A549 (cell line): ENCODE measurements around the gene RHOD. TPM values are rescaled to one million over a fixed set of nuclear protein-coding genes. Genes with fewer than 3 reads are reported as not detected.
A peak's percentile ranks its signal among the peaks of the same experiment; 100 is the strongest.

Experiments
- ATAC-seq, 2 experiments: fragments of 200-7000 bp in 1 of 2; fragments of >200 bp in 1 of 2; cut with Nextera tagmentation in 1 of 2; cut with Tn5 transposase in 1 of 2; 3 replicates each; pipeline versions ENCODE4 v1.8.0 to v1.9.1; 2018 to 2020; ENCODE audit warnings: mild to moderate bottlenecking in 1 of 2, moderate library complexity in 1 of 2
- CTCF ChIA-PET: fragments of 300-600 bp; sonication (Branson Sonifier 250); formaldehyde crosslinking; extraction: SDS; loops from one replicate; lab custom pipeline; 2021; ENCODE audit warnings: antibody characterized with exemption, inconsistent platforms; lab: Yijun Ruan, JAX
- POLR2A ChIA-PET: fragments of 350-600 bp; formaldehyde crosslinking; extraction: SDS; loops from one replicate; lab custom pipeline; 2021; ENCODE audit warnings: antibody characterized with exemption, inconsistent platforms; lab: Yijun Ruan, JAX
- DNase-seq, 2 experiments: peaks; one replicate each; pipeline versions ENCODE4 v3.0.0 to v3.0.0-alpha.2; 2011 to 2016; ENCODE audit warnings: low read depth in 1 of 2, low spot score in 1 of 2
- FAIRE-seq: peaks from 2 replicates; lab custom pipeline; 2011; peaks lifted over from hg19 to GRCh38; lab: Jason Lieb, UNC
- H3K27ac ChIP-seq, 2 experiments: fragments of >200 bp; sonication (Bioruptor Twin); formaldehyde crosslinking; 3 replicates each; pipeline ENCODE4 v1.5.1; 2016 to 2017
- H3K4me1 ChIP-seq: fragments of >200 bp; sonication (Bioruptor Twin); formaldehyde crosslinking; 3 replicates; pipeline ENCODE4 v1.6.1; 2016
- H3K4me2 ChIP-seq: fragments of >200 bp; sonication (Bioruptor Twin); formaldehyde crosslinking; 3 replicates; pipeline ENCODE4 v1.6.1; 2016
- H3K4me3 ChIP-seq: fragments of >200 bp; sonication (Bioruptor Twin); formaldehyde crosslinking; 3 replicates; pipeline ENCODE4 v1.5.1; 2016
- H3K9me3 ChIP-seq: fragments of >200 bp; sonication (Bioruptor Twin); formaldehyde crosslinking; 3 replicates; pipeline ENCODE4 v1.6.1; 2016
- BHLHE40 ChIP-seq: IDR thresholded peaks from 2 replicates; pipeline ENCODE4 v1.6.1; 2012; ENCODE audit warnings: low read depth, low read length, inconsistent platforms
- CBX2 ChIP-seq: fragments of 200-600 bp; sonication (generic); IDR thresholded peaks from 2 replicates; pipeline ENCODE4 v1.6.1; 2016; ENCODE audit warnings: low read depth, mild to moderate bottlenecking, borderline replicate concordance
- CTCF ChIP-seq: fragments of >200 bp; sonication (Bioruptor Twin); formaldehyde crosslinking; IDR thresholded peaks from 3 replicates; pipeline ENCODE4 v1.5.1; 2016
- E2F6 ChIP-seq: IDR thresholded peaks from 2 replicates; pipeline ENCODE4 v1.6.1; 2012; ENCODE audit warnings: low read depth, borderline replicate concordance
- EHMT2 ChIP-seq: fragments of 200-600 bp; sonication (generic); IDR thresholded peaks from 2 replicates; pipeline ENCODE4 v1.6.1; 2016; ENCODE audit warnings: antibody characterized with exemption, low read depth, mild to moderate bottlenecking, moderate library complexity
- ESRRA ChIP-seq: fragments of 150-350 bp; IDR thresholded peaks from 2 replicates; pipeline ENCODE4 v1.6.1; 2014; ENCODE audit warnings: mild to moderate bottlenecking, low read length, borderline replicate concordance
- FOSB ChIP-seq: fragments of 250-450 bp; sonication (Bioruptor Pico); IDR thresholded peaks from 2 replicates; pipeline ENCODE4 v1.5.0; 2020; ENCODE audit warnings: mild to moderate bottlenecking, moderate library complexity
- FOSL2 ChIP-seq, 2 experiments: fragments of 450-650 bp in 1 of 2; fragments of >200 bp in 1 of 2; sonication (Bioruptor Twin) in 1 of 2; formaldehyde crosslinking; IDR thresholded peaks; 2 replicates each; pipeline versions ENCODE4 v1.5.0 to v1.6.1; 2016 to 2020; ENCODE audit warnings: mild to moderate bottlenecking in 1 of 2, moderate library complexity in 1 of 2
- GATA3 ChIP-seq: IDR thresholded peaks from 2 replicates; pipeline ENCODE4 v1.6.1; 2012; ENCODE audit warnings: borderline replicate concordance
- HDAC2 ChIP-seq: fragments of 200-600 bp; sonication (generic); IDR thresholded peaks from 2 replicates; pipeline ENCODE4 v1.6.1; 2016
- HMGXB4 ChIP-seq: fragments of 250-450 bp; sonication (Bioruptor Pico); IDR thresholded peaks from 2 replicates; pipeline ENCODE4 v1.5.0; 2021; ENCODE audit warnings: mild to moderate bottlenecking, moderate library complexity, borderline replicate concordance
- HOXB13 ChIP-seq: fragments of 250-450 bp; sonication (Bioruptor Pico); IDR thresholded peaks from 2 replicates; pipeline ENCODE4 v1.5.0; 2020; ENCODE audit warnings: low read depth, mild to moderate bottlenecking, moderate library complexity
- HOXB5 ChIP-seq: fragments of 250-450 bp; sonication (Bioruptor Pico); IDR thresholded peaks from 2 replicates; pipeline ENCODE4 v1.5.0; 2020; ENCODE audit warnings: mild to moderate bottlenecking, moderate library complexity
- JUN ChIP-seq, 2 experiments: fragments of >200 bp; sonication (Bioruptor Twin); formaldehyde crosslinking; IDR thresholded peaks; 2 replicates in 1 of 2; 3 replicates in 1 of 2; pipeline ENCODE4 v1.6.1; 2016 to 2017
- JUNB ChIP-seq: fragments of >200 bp; sonication (Bioruptor Twin); formaldehyde crosslinking; IDR thresholded peaks from 2 replicates; pipeline ENCODE4 v1.6.1; 2016
- KDM1A ChIP-seq: fragments of 200-600 bp; sonication (generic); IDR thresholded peaks from 2 replicates; pipeline ENCODE4 v1.6.1; 2016; ENCODE audit warnings: low read depth, mild to moderate bottlenecking
- MAFK ChIP-seq: fragments of 450-650 bp; IDR thresholded peaks from 2 replicates; pipeline ENCODE4 v1.6.1; 2014; ENCODE audit not compliant: partially characterized antibody
- MAX ChIP-seq: IDR thresholded peaks from 2 replicates; pipeline ENCODE4 v1.6.1; 2012
- MYC ChIP-seq: IDR thresholded peaks from 2 replicates; pipeline ENCODE4 v1.6.1; 2012; ENCODE audit warnings: mild to moderate bottlenecking, inconsistent platforms, low read length, improper control_type of control experiment, borderline replicate concordance
- PHF8 ChIP-seq: fragments of 200-600 bp; sonication (generic); IDR thresholded peaks from 2 replicates; pipeline ENCODE4 v1.6.1; 2016; ENCODE audit warnings: low read depth, mild to moderate bottlenecking, antibody characterized with exemption, moderate library complexity, borderline replicate concordance
- POLR2AphosphoS2 ChIP-seq: conservative IDR thresholded peaks from 2 replicates; pipeline ENCODE4 v1.6.1; 2012; ENCODE audit warnings: low read length, improper control_type of control experiment, inconsistent platforms
- RCOR1 ChIP-seq: fragments of 150-350 bp; IDR thresholded peaks from 2 replicates; pipeline ENCODE4 v1.6.1; 2014; ENCODE audit warnings: antibody characterized with exemption, low read length, low read depth
- TP53 ChIP-seq: fragments of 250-450 bp; sonication (Bioruptor Pico); IDR thresholded peaks from 2 replicates; pipeline ENCODE4 v1.5.0; 2021; ENCODE audit warnings: mild to moderate bottlenecking, moderate library complexity
- USF2 ChIP-seq: fragments of 450-650 bp; IDR thresholded peaks from 2 replicates; pipeline ENCODE4 v1.6.1; 2014; ENCODE audit warnings: antibody characterized with exemption
- ZC3H11A ChIP-seq: fragments of 450-650 bp; IDR thresholded peaks from 2 replicates; pipeline ENCODE4 v1.6.1; 2014; ENCODE audit warnings: antibody characterized with exemption, mild to moderate bottlenecking
- ZFP36 ChIP-seq: fragments of 450-650 bp; IDR thresholded peaks from 2 replicates; pipeline ENCODE4 v1.6.1; 2014; ENCODE audit warnings: borderline replicate concordance; ENCODE audit not compliant: partially characterized antibody
- ZNF302 ChIP-seq: fragments of 250-450 bp; sonication (Bioruptor Pico); IDR thresholded peaks from 2 replicates; pipeline ENCODE4 v1.9.0; 2021; ENCODE audit warnings: inconsistent platforms, mild to moderate bottlenecking, moderate library complexity
- WGBS: methylation state at CpG from one replicate; pipeline ENCODE4 v1.1.6; 2017; ENCODE audit errors: missing lambda C conversion rate; 5-methylcytosine and 5-hydroxymethylcytosine counted together
- polyA plus RNA-seq, 4 experiments: library from polyadenylated mRNA; depleted of rRNA in 3 of 4; stranded (reverse); fragments of >200 nt; fragmentation: RNase III in 1 of 4; extraction: RNeasy Plus Mini Kit Qiagen cat#74134 plus additional on column Dnase treatment in 1 of 4; gene quantifications; 2 replicates in 3 of 4; 3 replicates in 1 of 4; pipeline ENCODE4 v1.2.3, GENCODE V29; 2011 to 2017

The RHOD gene
- polyA plus RNA-seq, 2 of the 4 experiments (the other 2 are of a cell fraction), result 13.6 to 33.2 TPM

- Histone ChIP-seq H3K4me2 (peak overlapping the region; percentile 96), H3K9me3 (no peaks in the 10 kb centered on the region), H3K27ac (peak overlapping the region in 1 of 2 experiments; percentile 87; a peak in 3 of 6 replicates), H3K4me3 (no peak overlapping the region), H3K4me1 (peaks cover 24% of the 10 kb centered on the region)
- WGBS, result 90% methylated on average over 5 of the region's 5 CpGs
- ATAC-seq (no peak; a peak in 1 of 6 replicates), DNase-seq (no peak), FAIRE-seq (no peak)
- ChIA-PET CTCF (interaction anchor here (0.5 to 10.6 kb wide), 8 partner anchors 8 to 141 kb away, joined by 3 to 67 read pairs (median 4); partner anchors contain the start of gene C11orf86), POLR2A (no interaction called here)
- TF ChIP-seq JUNB (no peak), HOXB5 (CRISPR knock-in tag) (no peak), CBX2 (no peak), HOXB13 (CRISPR knock-in tag) (no peak), ZC3H11A (no peak), MYC (no peak), ESRRA (no peak), CTCF (no peak), FOSL2 (IDR thresholded peaks at IDR 0.05) (no peak), FOSL2 (CRISPR knock-in tag; IDR thresholded peaks at IDR 0.05) (no peak), RCOR1 (no peak), GATA3 (no peak), PHF8 (no peak), E2F6 (no peak), TP53 (CRISPR knock-in tag) (no peak)
Observed at GRCh38 chr11:67024410-67024809, 32.2 kb upstream of the RHOD start.

- no peak for TF ChIP-seq ZFP36
- TF ChIP-seq HMGXB4 (CRISPR knock-in tag), result no peak
- TF ChIP-seq ZNF302 (CRISPR knock-in tag), result no peak
- no peak for TF ChIP-seq MAX
- TF ChIP-seq EHMT2, result no peak
- no peak for TF ChIP-seq ESRRA
- no peak for TF ChIP-seq GATA3
- 100% methylated on average over 1 of the region's 1 CpG for WGBS
- Histone ChIP-seq H3K4me2 (peak overlapping the region; percentile 96; the same call in 1 of the 3 replicates), H3K9me3 (no peaks in the 10 kb centered on the region), H3K4me3 (no peak overlapping the region), H3K4me1 (peaks cover 24% of the 10 kb centered on the region), H3K27ac (peak overlapping the region in 1 of 2 experiments; percentile 87; a peak in 3 of 6 replicates)
- no peak for ATAC-seq
- CTCF ChIA-PET, result interaction anchor here (1.1 to 10.6 kb wide), 4 partner anchors 16 to 142 kb away, joined by 3 to 67 read pairs (median 6); partner anchors contain the start of gene C11orf86
- no peak for DNase-seq
- no peak for FAIRE-seq
- POLR2A ChIA-PET, result no interaction called here
Observed at GRCh38 chr11:67024966-67025365, 31.7 kb upstream of the RHOD start.

GRCh38 chr11:67025750-67026149, 30.9 kb upstream of the RHOD start:
- no peak for DNase-seq
- no peak overlapping the region for H3K4me2 ChIP-seq
- no peak for ATAC-seq
- H3K4me1 ChIP-seq, result peaks cover 24% of the 10 kb centered on the region
- no peaks in the 10 kb centered on the region for H3K9me3 ChIP-seq
- WGBS, result 84% methylated on average over 8 of the region's 8 CpGs
- ChIA-PET CTCF (interaction anchor here (0.8 to 10.6 kb wide), 6 partner anchors 9 to 291 kb away, joined by 3 to 67 read pairs (median 4); partner anchors contain the start of genes C11orf86 and PC), POLR2A (no interaction called here)
- no peak for FAIRE-seq
- H3K27ac ChIP-seq, result no peak overlapping the region
- H3K4me3 ChIP-seq, result no peak overlapping the region
- TF ChIP-seq POLR2AphosphoS2 (no peak), KDM1A (no peak), HDAC2 (no peak), HOXB13 (CRISPR knock-in tag) (no peak), BHLHE40 (no peak), JUN (IDR thresholded peaks at IDR 0.05) (no peak), MAFK (no peak), FOSB (CRISPR knock-in tag) (no peak), EHMT2 (no peak), HOXB5 (CRISPR knock-in tag) (no peak), HMGXB4 (CRISPR knock-in tag) (no peak), CBX2 (no peak), ZFP36 (no peak), USF2 (no peak)
